Peyer's patch (tissue), 4 donors: ENCODE data around the gene WDR38.

ENCODE experiments used
- CTCF ChIP-seq, 6 experiments: fragments of 450-650 bp in 4 of 6; fragments of 200-600 bp in 2 of 6; sonication (generic) in 1 of 6; IDR thresholded peaks; one replicate each; pipeline ENCODE4 v1.5.1; 2017 to 2019; ENCODE audit warnings: antibody characterized with exemption in 6 of 6, mild to moderate bottlenecking in 3 of 6, moderate library complexity in 1 of 6
- POLR2A ChIP-seq, 2 donors: fragments of 450-650 bp; IDR thresholded peaks; one replicate each; pipeline ENCODE4 v1.5.1; 2017; ENCODE audit warnings: antibody characterized with exemption in 2 of 2, mild to moderate bottlenecking in 2 of 2, moderate library complexity in 2 of 2

- TF ChIP-seq CTCF (IDR thresholded peaks at IDR 0.05) (no peak), POLR2A (IDR thresholded peaks at IDR 0.05) (no peak)
These were observed 21.5 kb upstream of the WDR38 start for GRCh38 chr9:124831642-124832364.
